Sciatic nerve (tissue), 2 donors: ENCODE measurements around the gene TRIM14. TPM values are rescaled to one million over a fixed set of nuclear protein-coding genes. Genes with fewer than 3 reads are reported as not detected.
"Not testable (repeated sequence)": the region's sequence is repeated elsewhere in the genome, so short reads cannot be mapped to it uniquely, and the experiment has no call there.

Experiments used
- ATAC-seq: fragments of 200-7000 bp; cut with Tn5 transposase; one replicate; pipeline ENCODE4 v1.9.1; 2020; ENCODE audit warnings: mild to moderate bottlenecking, moderate library complexity
- DNase-seq: peaks from one replicate; pipeline ENCODE4 v3.0.0-alpha.2; 2020; ENCODE audit warnings: low spot score
- intact Hi-C: fragments of 100-400 bp; cut with DNase I; formaldehyde crosslinking; loops from one replicate; pipeline ENCODE4 v1.14.2; 2022
- total RNA-seq: library from RNA; stranded (reverse); fragmentation: NEBNext Ultra II Directional; extraction: Animal tissue kit (Norgen Biotek cat#: 25700); gene quantifications from one replicate; pipeline ENCODE4 v1.2.1, GENCODE V29; 2021
- donor health status: DM: no; HTN: no; CAD: no.
- donor health status: DM: no; HTN: no; CAD: no.

The TRIM14 gene
- total RNA-seq, 1 donor from 2014 or later: 12.6 TPM

GRCh38 chr9:98034593-98035546, 84.2 kb downstream of the TRIM14 start:
- ATAC-seq (peak; percentile 93), DNase-seq (peak; percentile 95)
- intact Hi-C loops: no loop called here

DNA sequence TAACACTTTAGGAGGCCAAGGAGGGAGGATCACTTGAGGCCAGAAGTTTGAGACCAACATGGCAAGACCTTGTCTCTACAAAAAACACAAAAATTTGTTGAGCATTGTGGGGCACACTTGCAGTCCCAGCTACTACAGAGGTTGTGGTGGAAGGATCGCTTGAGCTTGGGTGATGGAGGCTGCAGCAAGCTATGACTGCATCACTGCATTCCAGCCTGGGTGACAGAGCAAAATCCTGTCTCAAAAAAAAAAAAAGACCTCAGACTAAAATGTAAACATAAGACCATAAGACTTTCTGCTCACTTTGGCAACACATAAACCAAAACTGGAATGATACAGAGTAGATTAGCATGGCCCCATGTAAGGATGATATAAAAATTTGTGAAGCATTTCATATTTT, 87.1 kb downstream of the TRIM14 start:
- ATAC-seq (no peak), DNase-seq (no peak)
- intact Hi-C loops: no loop called here

DNA sequence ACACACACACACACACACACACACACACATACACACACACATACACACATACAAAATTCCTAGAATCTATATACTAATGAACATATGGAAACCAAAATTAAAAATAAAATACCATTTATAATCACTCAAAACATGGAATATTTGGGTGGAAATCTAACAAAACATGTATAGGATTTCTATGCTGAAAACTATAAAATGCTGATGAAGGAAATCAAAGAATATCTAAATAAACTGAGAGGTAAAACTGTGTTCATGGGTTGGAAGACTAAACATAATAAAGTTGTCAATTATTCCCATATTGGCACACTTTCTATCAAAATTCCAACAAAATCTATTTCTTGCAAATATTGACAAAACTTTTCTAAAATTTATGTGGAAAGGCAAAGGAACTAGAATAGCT, 87.9 kb downstream of the TRIM14 start:
- intact Hi-C loops: no loop called here
- ATAC-seq (no peak), DNase-seq (no peak)

DNA sequence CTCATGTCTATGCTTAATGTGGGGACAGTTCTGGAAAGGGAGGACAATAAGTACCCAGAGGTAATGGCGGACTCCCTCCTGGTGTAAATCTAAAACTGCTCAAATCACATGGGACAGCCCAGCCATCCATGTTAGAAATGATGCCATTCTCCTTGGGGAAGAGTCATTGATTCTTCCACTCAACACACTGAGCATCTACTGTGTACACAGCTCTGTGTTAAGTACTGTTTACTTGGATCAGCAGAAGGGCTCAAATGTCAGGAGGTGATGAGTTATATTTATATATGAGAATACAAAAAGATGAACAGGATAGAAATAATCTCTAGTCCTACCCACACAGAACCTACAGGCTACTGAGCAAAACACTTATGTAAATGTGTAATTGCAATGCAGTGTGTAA, 94.3 kb downstream of the TRIM14 start:
- no peak for ATAC-seq
- intact Hi-C loops: loop anchor here (10.0 kb wide), 1 partner anchor 90 kb away; the partner anchor contains the start of gene HEMGN

DNA sequence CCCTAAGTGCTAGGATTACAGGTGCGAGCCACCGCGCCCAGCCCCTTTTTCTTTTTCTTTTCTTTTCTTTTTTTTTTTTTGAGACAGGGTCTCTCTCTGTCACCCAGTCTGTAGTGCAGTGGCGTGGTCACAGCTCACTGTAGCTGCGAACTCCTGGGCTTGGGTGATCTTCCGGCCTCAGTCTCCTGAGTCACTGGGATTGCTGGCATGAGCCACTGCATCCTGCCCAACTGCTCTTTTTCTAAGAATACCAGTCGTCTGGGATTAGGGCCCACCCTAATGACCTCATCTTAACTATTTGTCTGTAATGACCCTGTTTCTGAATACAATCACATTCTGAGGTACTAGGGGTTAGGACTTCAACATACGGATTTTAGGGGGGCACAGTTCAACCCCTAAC, 96.6 kb downstream of the TRIM14 start:
- no peak for ATAC-seq
- intact Hi-C loops: loop anchor here (10.0 kb wide), 1 partner anchor 88 kb away; the partner anchor contains the start of gene HEMGN
- no peak for DNase-seq

More for the DNA sequence above, 94.3 kb downstream of the TRIM14 start:
- no peak for DNase-seq

- intact Hi-C loops: loop anchor here (10.0 kb wide), 1 partner anchor 87 kb away; the partner anchor contains the start of gene HEMGN
- no peak for DNase-seq
- ATAC-seq: no peak
These were observed 97.5 kb downstream of the TRIM14 start for GRCh38 chr9:98021306-98022040.

- intact Hi-C loops: loop anchor here (10.0 kb wide), 1 partner anchor 86 kb away; the partner anchor contains the start of gene HEMGN
- DNase-seq (no peak), ATAC-seq (no peak)
These were observed 98.4 kb downstream of the TRIM14 start for GRCh38 chr9:98020476-98021145.

GRCh38 chr9:98019869-98020268, 99.2 kb downstream of the TRIM14 start:
- intact Hi-C loops: loop anchor here (10.0 kb wide), 1 partner anchor 85 kb away; the partner anchor contains the start of gene HEMGN
- not testable (repeated sequence) for ATAC-seq

More at GRCh38 chr9:98019869-98020268, 99.2 kb downstream of the TRIM14 start:
- not testable (repeated sequence) for DNase-seq

Other genes with a start within 250 kb of the TRIM14 start
- 15.6 TPM for gene TRMO, start 196.7 kb downstream of the TRIM14 start, total RNA-seq
- 6.4 TPM for gene HEMGN, start 181.1 kb downstream of the TRIM14 start, total RNA-seq
- gene ANP32B, start 135.9 kb downstream of the TRIM14 start, total RNA-seq: 145 TPM
- gene NANS, start 62.5 kb downstream of the TRIM14 start, total RNA-seq: 28.2 TPM
- gene CORO2A, start 73.4 kb upstream of the TRIM14 start, total RNA-seq: 3.7 TPM
- gene TBC1D2, start 136.4 kb upstream of the TRIM14 start, total RNA-seq: 16.3 TPM